Epithelial cell of esophagus (primary cell): ENCODE measurements around the gene HEATR5B.
A peak's percentile ranks its signal among the peaks of the same experiment; 100 is the strongest.
"Not testable (repeated sequence)": the region's sequence is repeated elsewhere in the genome, so short reads cannot be mapped to it uniquely, and the experiment has no call there.

ENCODE experiments used
- DNase-seq: peaks from one replicate; pipeline ENCODE4 v3.0.0; 2010; ENCODE audit warnings: low read depth
- H3K4me3 ChIP-seq: 2 replicates; pipeline ENCODE4 v1.5.1; 2011; ENCODE audit warnings: mild to moderate bottlenecking, low read length, control low read depth
- TF ChIP-seq, protein P1 (sequence below): IDR thresholded peaks from 2 replicates; pipeline ENCODE4 v1.5.1; 2011; ENCODE audit warnings: low read depth, mild to moderate bottlenecking, low read length, control low read depth, inconsistent platforms; ENCODE audit not compliant: insufficient read depth; ENCODE audit errors: missing control alignments

HEATR5B gene

GRCh38 chr2:36951574-36951973 lies 132.6 kb downstream of the HEATR5B start:
- TF ChIP-seq, protein P1, sequence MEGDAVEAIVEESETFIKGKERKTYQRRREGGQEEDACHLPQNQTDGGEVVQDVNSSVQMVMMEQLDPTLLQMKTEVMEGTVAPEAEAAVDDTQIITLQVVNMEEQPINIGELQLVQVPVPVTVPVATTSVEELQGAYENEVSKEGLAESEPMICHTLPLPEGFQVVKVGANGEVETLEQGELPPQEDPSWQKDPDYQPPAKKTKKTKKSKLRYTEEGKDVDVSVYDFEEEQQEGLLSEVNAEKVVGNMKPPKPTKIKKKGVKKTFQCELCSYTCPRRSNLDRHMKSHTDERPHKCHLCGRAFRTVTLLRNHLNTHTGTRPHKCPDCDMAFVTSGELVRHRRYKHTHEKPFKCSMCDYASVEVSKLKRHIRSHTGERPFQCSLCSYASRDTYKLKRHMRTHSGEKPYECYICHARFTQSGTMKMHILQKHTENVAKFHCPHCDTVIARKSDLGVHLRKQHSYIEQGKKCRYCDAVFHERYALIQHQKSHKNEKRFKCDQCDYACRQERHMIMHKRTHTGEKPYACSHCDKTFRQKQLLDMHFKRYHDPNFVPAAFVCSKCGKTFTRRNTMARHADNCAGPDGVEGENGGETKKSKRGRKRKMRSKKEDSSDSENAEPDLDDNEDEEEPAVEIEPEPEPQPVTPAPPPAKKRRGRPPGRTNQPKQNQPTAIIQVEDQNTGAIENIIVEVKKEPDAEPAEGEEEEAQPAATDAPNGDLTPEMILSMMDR: no peak
- DNase-seq: peak; percentile 89

GRCh38 chr2:36951027-36951518 lies 133.1 kb downstream of the HEATR5B start:
- TF ChIP-seq, protein P1: no peak
- no peak for DNase-seq
- H3K4me3 ChIP-seq: no peak overlapping the region

More at GRCh38 chr2:36951574-36951973, 132.6 kb downstream of the HEATR5B start:
- no peak overlapping the region for H3K4me3 ChIP-seq

DNA sequence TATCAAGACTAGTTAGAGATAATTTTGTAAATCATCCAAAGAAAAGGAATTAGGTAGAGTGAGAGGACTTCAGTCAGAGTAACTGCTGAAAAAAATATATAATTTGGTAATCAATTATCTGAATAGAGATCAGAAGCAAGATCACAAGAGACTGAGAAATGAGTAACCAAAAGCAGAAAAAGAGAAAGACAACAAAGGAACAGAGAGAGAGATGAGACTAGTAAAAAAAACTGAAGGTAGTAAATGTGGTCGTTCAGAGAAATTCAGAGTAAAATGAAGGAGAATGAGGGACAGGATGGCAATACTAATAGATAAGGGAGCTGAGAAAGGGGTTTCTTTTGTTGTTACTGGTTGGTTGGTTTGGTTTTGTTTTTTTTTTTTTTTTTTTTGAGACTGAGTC lies 134.3 kb downstream of the HEATR5B start:
- H3K4me3 ChIP-seq: no peak overlapping the region
- TF ChIP-seq, protein P1: no peak
- no peak for DNase-seq

GRCh38 chr2:36945240-36945639 lies 138.9 kb downstream of the HEATR5B start:
- not testable (repeated sequence) for DNase-seq, H3K4me3 ChIP-seq

GRCh38 chr2:36941867-36942266 lies 142.3 kb downstream of the HEATR5B start:
- DNase-seq: no peak
- TF ChIP-seq, protein P1: no peak
- H3K4me3 ChIP-seq: no peak overlapping the region

DNA sequence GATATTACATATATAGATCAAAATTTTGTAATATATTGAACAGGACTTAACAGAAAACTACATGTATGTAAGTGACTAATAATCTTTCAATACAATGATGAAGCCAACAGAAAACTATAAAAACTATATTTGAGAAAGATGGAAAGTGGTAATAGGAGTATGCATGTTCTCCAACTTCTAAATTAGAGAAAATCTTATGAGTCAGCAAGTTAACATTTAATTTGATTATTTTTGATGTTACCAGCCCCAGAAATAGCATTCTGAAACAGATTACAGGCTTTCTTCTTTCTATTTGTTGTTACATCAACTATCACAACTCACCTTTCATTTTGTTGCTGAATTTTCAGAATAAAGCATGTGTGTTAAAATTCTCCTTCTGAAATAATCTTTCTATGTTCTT lies 147.6 kb downstream of the HEATR5B start:
- DNase-seq, H3K4me3 ChIP-seq: not testable (repeated sequence)

DNA sequence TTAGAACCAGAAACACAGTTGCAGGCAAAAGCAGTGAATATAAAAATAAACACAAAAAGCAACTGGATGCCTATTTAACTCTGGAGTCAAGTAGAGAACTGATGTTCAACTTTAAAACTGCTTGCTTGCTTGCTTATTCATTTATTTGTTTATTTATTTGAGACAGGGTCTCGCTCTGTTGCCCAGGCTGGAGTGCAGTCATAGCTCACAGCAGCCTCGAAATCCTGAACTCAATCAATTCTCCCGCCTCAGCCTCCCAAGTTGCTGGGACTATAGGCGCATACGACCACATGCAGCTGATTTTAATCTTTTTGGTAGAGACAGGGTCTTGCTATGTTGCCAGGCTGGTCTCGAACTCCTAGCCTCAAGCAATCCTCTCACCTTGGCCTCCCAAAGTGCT lies 152.5 kb downstream of the HEATR5B start:
- not testable (repeated sequence) for H3K4me3 ChIP-seq, DNase-seq
